Measurements from ENCODE around the gene RGS14. TPM values are rescaled to one million over a fixed set of nuclear protein-coding genes. Genes with fewer than 3 reads are reported as not detected.
"Not testable (repeated sequence)": the region's sequence is repeated elsewhere in the genome, so short reads cannot be mapped to it uniquely, and the experiment has no call there.

The RGS14 gene
- total and polyA plus RNA-seq, 4 donors, result 5.7 to 15.0 (median 9.1) TPM

- H3K27me3 ChIP-seq (ENCODE audit: control insufficient read depth in 1 of 2, insufficient read depth in 2 of 2, low read length in 1 of 2), result no peaks in the 10 kb centered on the region
- no peak overlapping the region for H3K4me3 ChIP-seq (ENCODE audit: low read length in 2 of 2)
- no peaks in the 10 kb centered on the region for H3K36me3 ChIP-seq (ENCODE audit: control insufficient read depth in 1 of 2, insufficient read depth in 2 of 2, low read length in 1 of 2)
- no peaks in the 10 kb centered on the region for H3K4me1 ChIP-seq (ENCODE audit: control insufficient read depth in 1 of 2, insufficient read depth in 2 of 2, low read length in 2 of 2)
- no peak overlapping the region for H3K27ac ChIP-seq (ENCODE audit: low read depth in 1 of 2, low read length in 2 of 2)
- WGBS, 2 donors, result 64 to 71% methylated on average over 5 of the region's 5 CpGs
- intact Hi-C loops (cut with DNase I), result no loop called here
- ATAC-seq (ENCODE audit: low FRiP score) (no peak), DNase-seq (no peak)
- H3K9me3 ChIP-seq (ENCODE audit: control insufficient read depth, low read length), result no peaks in the 10 kb centered on the region
These were observed 671 bp downstream of the RGS14 start for GRCh38 chr5:177358370-177358819.

DNA sequence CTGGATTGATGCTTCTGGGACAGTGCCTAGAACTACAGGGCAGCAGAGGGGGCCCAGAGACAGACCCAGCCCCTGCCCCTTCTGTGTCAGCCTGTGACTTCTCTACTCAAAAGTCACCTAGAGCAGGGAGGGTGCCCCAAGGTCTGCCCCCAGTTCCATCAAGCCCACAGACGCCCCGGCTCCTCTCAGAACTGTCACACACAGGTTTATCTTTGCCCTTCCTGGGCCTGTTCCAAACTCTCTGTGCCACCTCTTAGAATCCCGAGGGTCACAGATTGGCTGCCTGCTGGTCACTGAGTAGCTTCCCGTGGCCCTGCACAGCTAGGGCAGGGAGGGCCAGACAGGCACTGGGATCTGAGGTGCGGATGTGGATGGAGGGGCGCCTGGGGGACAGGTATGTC is 1.7 kb downstream of the RGS14 start:
- WGBS, 2 donors, result 76 to 82% methylated on average over 6 of the region's 6 CpGs
- DNase-seq, result no peak
- intact Hi-C loops (cut with DNase I), result no loop called here
- Histone ChIP-seq H3K27ac (ENCODE audit: low read depth in 1 of 2, low read length in 2 of 2) (no peak overlapping the region), H3K27me3 (ENCODE audit: control insufficient read depth in 1 of 2, insufficient read depth in 2 of 2, low read length in 1 of 2) (no peaks in the 10 kb centered on the region), H3K4me3 (ENCODE audit: low read length in 2 of 2) (no peak overlapping the region), H3K36me3 (ENCODE audit: control insufficient read depth in 1 of 2, insufficient read depth in 2 of 2, low read length in 1 of 2) (no peaks in the 10 kb centered on the region), H3K9me3 (ENCODE audit: control insufficient read depth, low read length) (no peaks in the 10 kb centered on the region), H3K4me1 (ENCODE audit: control insufficient read depth in 1 of 2, insufficient read depth in 2 of 2, low read length in 2 of 2) (no peaks in the 10 kb centered on the region)
- ATAC-seq (ENCODE audit: low FRiP score), result no peak

DNA sequence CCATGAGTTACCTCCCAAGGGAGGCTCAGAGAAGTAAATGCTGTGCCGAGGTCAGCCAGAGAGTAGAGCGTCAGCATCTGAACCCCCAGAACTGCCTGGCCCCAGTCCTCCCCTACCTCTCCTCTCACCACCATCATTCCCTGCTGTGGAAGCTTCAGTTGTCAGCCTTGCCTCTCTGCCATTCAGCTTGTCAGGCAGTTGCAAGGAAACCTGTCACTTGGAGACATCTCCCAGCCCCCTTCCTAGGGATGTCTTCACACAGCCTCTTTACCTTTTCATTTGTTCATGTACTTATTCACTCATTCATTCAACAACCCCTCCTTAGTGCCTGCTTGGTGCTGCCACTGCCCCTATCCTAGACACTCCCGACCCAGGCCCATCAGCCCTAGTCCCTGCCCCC is 2.1 kb downstream of the RGS14 start:
- intact Hi-C loops (cut with DNase I), result no loop called here
- no peaks in the 10 kb centered on the region for H3K27me3 ChIP-seq (ENCODE audit: control insufficient read depth in 1 of 2, insufficient read depth in 2 of 2, low read length in 1 of 2)
- no peaks in the 10 kb centered on the region for H3K9me3 ChIP-seq (ENCODE audit: control insufficient read depth, low read length)
- DNase-seq, result no peak
- no peaks in the 10 kb centered on the region for H3K36me3 ChIP-seq (ENCODE audit: control insufficient read depth in 1 of 2, insufficient read depth in 2 of 2, low read length in 1 of 2)
- H3K4me1 ChIP-seq (ENCODE audit: control insufficient read depth in 1 of 2, insufficient read depth in 2 of 2, low read length in 2 of 2), result no peaks in the 10 kb centered on the region
- 75 to 80% methylated on average over 3 of the region's 3 CpGs for WGBS, 2 donors
- no peak overlapping the region for H3K4me3 ChIP-seq (ENCODE audit: low read length in 2 of 2)
- ATAC-seq (ENCODE audit: low FRiP score), result no peak
- H3K27ac ChIP-seq (ENCODE audit: low read depth in 1 of 2, low read length in 2 of 2), result no peak overlapping the region

GRCh38 chr5:177360740-177361139 is 3.0 kb downstream of the RGS14 start:
- not testable (repeated sequence) for DNase-seq
- WGBS, 2 donors, result 87 to 89% methylated on average over 7 of the region's 7 CpGs

DNA sequence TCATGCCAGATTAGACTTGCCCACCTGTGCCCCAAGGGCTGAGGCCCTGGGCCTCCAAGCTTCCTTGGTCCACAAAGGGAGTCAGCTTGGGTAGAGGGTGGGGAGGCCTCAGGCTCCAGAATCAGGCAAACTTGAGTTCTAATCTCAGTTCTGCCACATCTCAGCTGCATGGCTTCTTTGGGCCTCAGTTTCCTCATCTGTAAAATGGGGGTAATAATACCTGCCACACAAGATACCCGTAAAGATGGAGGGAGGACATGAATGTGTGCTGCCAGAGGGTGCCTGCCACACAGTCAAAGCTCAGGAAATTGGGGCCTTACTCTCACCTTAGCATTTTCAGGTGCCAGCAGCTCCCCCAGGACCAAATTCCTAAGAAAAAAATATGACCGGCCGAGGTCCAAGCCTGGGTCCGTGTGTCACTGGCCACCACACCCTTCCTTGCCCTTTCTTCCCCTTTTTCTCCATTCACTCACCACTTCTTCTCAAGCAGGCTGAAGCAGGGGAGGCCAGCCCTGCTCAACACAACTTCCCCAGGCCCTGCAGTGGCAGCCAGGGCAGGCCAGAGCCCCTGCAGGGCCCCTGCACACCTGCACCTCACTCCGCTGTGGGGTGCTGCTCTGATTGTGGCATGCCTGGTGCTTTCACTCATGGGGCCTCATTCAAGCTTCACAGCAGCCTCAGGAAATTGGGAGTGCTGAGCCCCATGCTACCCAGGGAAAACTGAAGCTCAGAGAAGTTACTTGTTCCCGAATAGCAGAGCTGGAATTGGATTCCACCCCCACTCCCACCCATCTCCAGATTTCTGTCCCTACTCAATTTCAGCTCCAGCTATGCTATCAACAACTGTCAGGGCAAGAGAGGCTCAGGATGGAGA is 3.9 kb downstream of the RGS14 start:
- no peaks in the 10 kb centered on the region for H3K4me1 ChIP-seq (ENCODE audit: control insufficient read depth in 1 of 2, insufficient read depth in 2 of 2, low read length in 2 of 2)
- 73 to 74% methylated on average over 6 of the region's 6 CpGs for WGBS, 2 donors
- no peak overlapping the region for H3K4me3 ChIP-seq (ENCODE audit: low read length in 2 of 2)
- H3K27me3 ChIP-seq (ENCODE audit: control insufficient read depth in 1 of 2, insufficient read depth in 2 of 2, low read length in 1 of 2), result no peaks in the 10 kb centered on the region
- no peaks in the 10 kb centered on the region for H3K36me3 ChIP-seq (ENCODE audit: control insufficient read depth in 1 of 2, insufficient read depth in 2 of 2, low read length in 1 of 2)
- H3K9me3 ChIP-seq (ENCODE audit: control insufficient read depth, low read length), result no peaks in the 10 kb centered on the region
- DNase-seq (peak in 1 of 2 donors; percentile 47), ATAC-seq (ENCODE audit: low FRiP score) (no peak)
- intact Hi-C loops (cut with DNase I), result no loop called here
- H3K27ac ChIP-seq (ENCODE audit: low read depth in 1 of 2, low read length in 2 of 2), result no peak overlapping the region

More at GRCh38 chr5:177360740-177361139, 3.0 kb downstream of the RGS14 start:
- intact Hi-C loops (cut with DNase I); H3K4me3 ChIP-seq (ENCODE audit: low read length in 2 of 2); ATAC-seq (ENCODE audit: low FRiP score); H3K36me3 ChIP-seq (ENCODE audit: control insufficient read depth in 1 of 2, insufficient read depth in 2 of 2, low read length in 1 of 2); H3K9me3 ChIP-seq (ENCODE audit: control insufficient read depth, low read length); H3K27ac ChIP-seq (ENCODE audit: low read depth in 1 of 2, low read length in 2 of 2); H3K27me3 ChIP-seq (ENCODE audit: control insufficient read depth in 1 of 2, insufficient read depth in 2 of 2, low read length in 1 of 2); H3K4me1 ChIP-seq (ENCODE audit: control insufficient read depth in 1 of 2, insufficient read depth in 2 of 2, low read length in 2 of 2): not testable (repeated sequence)

DNA sequence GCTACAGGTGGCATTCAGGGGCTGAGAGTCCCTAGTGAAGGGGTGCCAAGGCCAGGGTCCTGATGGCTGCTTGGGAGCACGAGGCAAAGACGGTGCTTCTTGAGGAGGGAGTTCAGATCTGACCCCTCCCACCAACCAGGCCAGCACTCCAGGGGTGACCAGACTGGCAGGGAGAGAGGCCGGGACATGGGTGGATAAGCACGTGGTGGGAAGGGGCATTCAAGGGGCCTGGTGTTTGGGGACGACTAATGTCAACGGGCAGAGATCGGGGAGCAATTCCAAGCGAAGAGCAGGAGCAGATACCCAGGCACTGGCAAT is 4.5 kb downstream of the RGS14 start:
- no peaks in the 10 kb centered on the region for H3K36me3 ChIP-seq (ENCODE audit: control insufficient read depth in 1 of 2, insufficient read depth in 2 of 2, low read length in 1 of 2)
- no peak overlapping the region for H3K27ac ChIP-seq (ENCODE audit: low read depth in 1 of 2, low read length in 2 of 2)
- H3K27me3 ChIP-seq (ENCODE audit: control insufficient read depth in 1 of 2, insufficient read depth in 2 of 2, low read length in 1 of 2), result no peaks in the 10 kb centered on the region
- WGBS, 2 donors, result 53 to 59% methylated on average over 8 of the region's 8 CpGs
- peak in 1 of 2 donors; percentile 52 for DNase-seq
- intact Hi-C loops (cut with DNase I), result no loop called here
- H3K4me3 ChIP-seq (ENCODE audit: low read length in 2 of 2), result no peak overlapping the region
- H3K9me3 ChIP-seq (ENCODE audit: control insufficient read depth, low read length), result no peaks in the 10 kb centered on the region
- ATAC-seq (ENCODE audit: low FRiP score), result no peak
- no peaks in the 10 kb centered on the region for H3K4me1 ChIP-seq (ENCODE audit: control insufficient read depth in 1 of 2, insufficient read depth in 2 of 2, low read length in 2 of 2)

DNA sequence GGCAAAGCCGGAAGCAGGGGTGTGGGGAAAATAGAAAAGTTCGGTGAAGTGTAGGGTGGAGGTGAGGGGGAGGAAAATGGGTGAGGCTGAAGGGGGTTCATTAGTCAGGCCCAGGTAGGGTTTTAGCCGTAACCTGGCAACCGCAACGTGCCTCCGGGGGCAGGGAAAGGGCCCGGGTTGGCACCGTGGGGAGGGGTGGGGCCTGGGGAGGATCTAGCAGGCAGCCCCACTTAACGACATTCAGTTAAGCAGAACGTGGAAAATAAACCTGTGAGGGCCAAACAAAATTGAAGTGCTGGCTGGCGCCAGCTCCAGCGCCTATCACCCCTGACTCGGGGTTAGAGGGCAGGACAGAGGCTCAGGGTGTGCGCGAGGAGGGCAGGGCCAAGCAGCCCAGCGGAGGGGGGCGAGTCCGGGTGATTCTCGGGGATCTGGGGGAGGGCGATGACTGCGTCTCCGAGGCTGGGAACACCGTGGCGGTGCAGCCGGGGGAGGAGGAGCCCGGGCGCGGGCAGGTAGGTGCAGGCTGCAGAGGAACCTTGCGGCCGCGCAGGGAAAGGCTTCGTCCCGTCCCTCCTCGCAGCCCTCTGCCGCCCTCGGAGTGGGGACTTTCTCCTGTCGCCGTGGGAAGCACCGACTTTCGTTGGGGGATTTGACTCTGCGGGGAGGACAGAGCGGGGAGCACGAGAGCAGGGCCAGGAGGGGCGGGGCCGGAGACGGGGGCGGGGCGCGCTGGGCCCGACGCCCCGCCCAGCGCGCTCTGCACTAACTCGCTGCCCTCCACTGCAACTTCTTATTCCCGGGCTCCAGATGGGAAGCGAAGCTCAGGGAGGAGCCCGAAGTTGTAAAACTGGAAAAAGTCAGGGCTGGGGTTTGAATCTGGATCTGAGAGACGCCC is 5.1 kb downstream of the RGS14 start:
- H3K4me3 ChIP-seq (ENCODE audit: low read length in 2 of 2), result no peak overlapping the region
- WGBS, 2 donors, result 10% methylated on average over 55 to 59 of the region's 59 CpGs
- H3K27ac ChIP-seq (ENCODE audit: low read depth in 1 of 2, low read length in 2 of 2), result no peak overlapping the region
- DNase-seq (peak; percentile 68 to 88), ATAC-seq (ENCODE audit: low FRiP score) (peak; percentile 53)
- no peaks in the 10 kb centered on the region for H3K36me3 ChIP-seq (ENCODE audit: control insufficient read depth in 1 of 2, insufficient read depth in 2 of 2, low read length in 1 of 2)
- no peaks in the 10 kb centered on the region for H3K9me3 ChIP-seq (ENCODE audit: control insufficient read depth, low read length)
- intact Hi-C loops (cut with DNase I), result no loop called here
- H3K27me3 ChIP-seq (ENCODE audit: control insufficient read depth in 1 of 2, insufficient read depth in 2 of 2, low read length in 1 of 2), result no peaks in the 10 kb centered on the region
- H3K4me1 ChIP-seq (ENCODE audit: control insufficient read depth in 1 of 2, insufficient read depth in 2 of 2, low read length in 2 of 2), result no peaks in the 10 kb centered on the region

GRCh38 chr5:177363565-177363964 is 5.8 kb downstream of the RGS14 start:
- H3K4me3 ChIP-seq (ENCODE audit: low read length in 2 of 2), result no peak overlapping the region
- WGBS, 2 donors, result 35 to 37% methylated on average over 10 of the region's 10 CpGs
- H3K27me3 ChIP-seq (ENCODE audit: control insufficient read depth in 1 of 2, insufficient read depth in 2 of 2, low read length in 1 of 2), result no peaks in the 10 kb centered on the region
- ATAC-seq (ENCODE audit: low FRiP score) (no peak), DNase-seq (no peak)
- no peaks in the 10 kb centered on the region for H3K4me1 ChIP-seq (ENCODE audit: control insufficient read depth in 1 of 2, insufficient read depth in 2 of 2, low read length in 2 of 2)
- intact Hi-C loops (cut with DNase I), result no loop called here
- no peaks in the 10 kb centered on the region for H3K9me3 ChIP-seq (ENCODE audit: control insufficient read depth, low read length)
- no peaks in the 10 kb centered on the region for H3K36me3 ChIP-seq (ENCODE audit: control insufficient read depth in 1 of 2, insufficient read depth in 2 of 2, low read length in 1 of 2)
- no peak overlapping the region for H3K27ac ChIP-seq (ENCODE audit: low read depth in 1 of 2, low read length in 2 of 2)

All from aorta (tissue), 5 donors.